Islet of Langerhans (tissue), 1 donor: ENCODE data around the gene POC5.
"Not testable (repeated sequence)": the region's sequence is repeated elsewhere in the genome, so short reads cannot be mapped to it uniquely, and the experiment has no call there.

Source experiments
- FAIRE-seq: peaks from one replicate; lab custom pipeline; 2011; peaks lifted over from hg19 to GRCh38; lab: Jason Lieb, UNC

The POC5 gene

GRCh38 chr5:75706016-75706415 lies 11.2 kb downstream of the POC5 start:
- no peak for FAIRE-seq

GRCh38 chr5:75701856-75702255 lies 15.4 kb downstream of the POC5 start:
- FAIRE-seq: no peak

- not testable (repeated sequence) for FAIRE-seq
Observed at GRCh38 chr5:75695472-75696351, 21.5 kb downstream of the POC5 start.

- no peak for FAIRE-seq
Observed at GRCh38 chr5:75694781-75695180, 22.5 kb downstream of the POC5 start.

- FAIRE-seq: no peak
Observed at GRCh38 chr5:75690669-75691068, 26.6 kb downstream of the POC5 start.

- no peak for FAIRE-seq
Observed at GRCh38 chr5:75686480-75686879, 30.8 kb downstream of the POC5 start.

GRCh38 chr5:75685141-75685540 lies 32.1 kb downstream of the POC5 start:
- no peak for FAIRE-seq

GRCh38 chr5:75681125-75681830 lies 36.0 kb downstream of the POC5 start:
- peak; percentile 100 for FAIRE-seq

GRCh38 chr5:75678155-75678554 lies 39.1 kb downstream of the POC5 start:
- FAIRE-seq: no peak

GRCh38 chr5:75677607-75678006 lies 39.6 kb downstream of the POC5 start:
- no peak for FAIRE-seq

- FAIRE-seq: no peak
Observed at GRCh38 chr5:75675783-75676182, 41.5 kb downstream of the POC5 start.

- no peak for FAIRE-seq
Observed at GRCh38 chr5:75672616-75673015, 44.6 kb downstream of the POC5 start.

- FAIRE-seq: peak; percentile 5
Observed at GRCh38 chr5:75671506-75671905, 45.7 kb downstream of the POC5 start.

GRCh38 chr5:75670577-75670976 lies 46.7 kb downstream of the POC5 start:
- FAIRE-seq: no peak

GRCh38 chr5:75668977-75669689 lies 48.1 kb downstream of the POC5 start:
- FAIRE-seq: no peak

GRCh38 chr5:75668445-75668844 lies 48.8 kb downstream of the POC5 start:
- FAIRE-seq: no peak

GRCh38 chr5:75667586-75667985 lies 49.7 kb downstream of the POC5 start:
- FAIRE-seq: no peak

- no peak for FAIRE-seq
Observed at GRCh38 chr5:75666801-75667200, 50.4 kb downstream of the POC5 start.

- FAIRE-seq: no peak
Observed at GRCh38 chr5:75664979-75665378, 52.3 kb downstream of the POC5 start.

- no peak for FAIRE-seq
Observed at GRCh38 chr5:75663579-75664284, 53.5 kb downstream of the POC5 start.

GRCh38 chr5:75662061-75662460 lies 55.2 kb downstream of the POC5 start:
- FAIRE-seq: no peak
